ENCODE measurements around the gene SERTM1.

- TF ChIP-seq CTCF (IDR thresholded peaks at IDR 0.05 in 8 of 11, conservative IDR thresholded peaks at IDR 0.05 in 3 of 11) (no peak), POLR2AphosphoS5 (IDR thresholded peaks at IDR 0.05) (no peak)
Observed at GRCh38 chr13:36710396-36710795, 36.6 kb downstream of the SERTM1 start.
